Caco-2 (cell line): ENCODE measurements around the gene POLD1. TPM values are rescaled to one million over a fixed set of nuclear protein-coding genes. Genes with fewer than 3 reads are reported as not detected.

ENCODE experiments used
- BruUV-seq: library from RNA; stranded (reverse); fragments of 400-500 nt; replicated peaks from 2 replicates; lab custom pipeline; 2021; lab: Mats Ljungman, UMichigan
- CTCF ChIA-PET: fragments of 300-600 bp; sonication (Branson Sonifier 250); formaldehyde crosslinking; loops from one replicate; lab custom pipeline; 2022; ENCODE audit warnings: antibody characterized with exemption; lab: Charles Lee
- POLR2A ChIA-PET: fragments of 300-600 bp; sonication (Branson Sonifier 250); formaldehyde crosslinking; loops from one replicate; lab custom pipeline; 2022; ENCODE audit warnings: antibody characterized with exemption; lab: Charles Lee
- DNase-seq, 2 experiments: peaks; one replicate each; pipeline versions ENCODE4 v3.0.0 to v3.0.0-alpha.2; 2020 to 2022
- H3K27me3 ChIP-seq: replicated peaks from 2 replicates; pipeline ENCODE4 v1.6.0; 2011; ENCODE audit warnings: low read length; ENCODE audit not compliant: control insufficient read depth, insufficient read depth
- H3K36me3 ChIP-seq: 2 replicates; pipeline ENCODE4 v1.5.1; 2011; ENCODE audit warnings: low read length; ENCODE audit not compliant: control insufficient read depth, insufficient read depth
- H3K4me1 ChIP-seq: fragments of 250-450 bp; sonication (Bioruptor Pico); 2 replicates; pipeline ENCODE4 v1.5.1; 2020; ENCODE audit warnings: mild to moderate bottlenecking
- H3K4me3 ChIP-seq: 2 replicates; pipeline ENCODE4 v1.5.1; 2011; ENCODE audit warnings: low read depth, mild to moderate bottlenecking, control low read depth, low read length
- H3K9me3 ChIP-seq: fragments of 250-450 bp; sonication (Bioruptor Pico); 2 replicates; pipeline ENCODE4 v1.5.1; 2020; ENCODE audit warnings: mild to moderate bottlenecking, moderate library complexity
- H3K27ac Mint-ChIP-seq: one replicate; pipeline ENCODE4 v1.8.0; 2022; ENCODE audit warnings: mixed read lengths; ENCODE audit not compliant: unreplicated experiment
- H3K27me3 Mint-ChIP-seq: one replicate; pipeline ENCODE4 v1.8.0; 2022; ENCODE audit warnings: mixed read lengths; ENCODE audit not compliant: insufficient read depth, unreplicated experiment
- H3K36me3 Mint-ChIP-seq: one replicate; pipeline ENCODE4 v1.8.0; 2022; ENCODE audit warnings: mild to moderate bottlenecking, mixed read lengths; ENCODE audit not compliant: insufficient read depth, unreplicated experiment
- H3K4me1 Mint-ChIP-seq: one replicate; pipeline ENCODE4 v1.8.0; 2022; ENCODE audit warnings: low read depth, mixed read lengths; ENCODE audit not compliant: unreplicated experiment
- H3K4me3 Mint-ChIP-seq: one replicate; pipeline ENCODE4 v1.8.0; 2022; ENCODE audit warnings: mild to moderate bottlenecking, moderate library complexity, mixed read lengths; ENCODE audit not compliant: unreplicated experiment
- H3K9me3 Mint-ChIP-seq: one replicate; pipeline ENCODE4 v1.8.0; 2022; ENCODE audit warnings: mixed read lengths; ENCODE audit not compliant: unreplicated experiment
- intact Hi-C: fragments of 100-400 bp; cut with micrococcal nuclease; formaldehyde crosslinking; loops from one replicate; pipeline ENCODE4 v1.10.0; 2022; ENCODE audit not compliant: unreplicated experiment
- total RNA-seq: library from RNA; stranded (reverse); gene quantifications from 2 replicates; pipeline ENCODE4 v1.2.3, GENCODE V29; 2022
- TF ChIP-seq, protein P1 (sequence below), 2 experiments: fragments of 200-600 bp in 1 of 2; IDR thresholded peaks; 1 replicate in 1 of 2; 2 replicates in 1 of 2; pipeline versions ENCODE4 v1.5.1 to v1.8.0; 2011 to 2022; ENCODE audit warnings: antibody characterized with exemption in 1 of 2, control low read depth in 1 of 2, inconsistent platforms in 1 of 2, low read depth in 1 of 2, low read length in 1 of 2, mild to moderate bottlenecking in 1 of 2, moderate library complexity in 1 of 2; ENCODE audit not compliant: insufficient read depth in 1 of 2, severe bottlenecking in 1 of 2, unreplicated experiment in 1 of 2

The POLD1 gene
- total RNA-seq, 1 experiment from 2014 or later: 128 TPM

DNA sequence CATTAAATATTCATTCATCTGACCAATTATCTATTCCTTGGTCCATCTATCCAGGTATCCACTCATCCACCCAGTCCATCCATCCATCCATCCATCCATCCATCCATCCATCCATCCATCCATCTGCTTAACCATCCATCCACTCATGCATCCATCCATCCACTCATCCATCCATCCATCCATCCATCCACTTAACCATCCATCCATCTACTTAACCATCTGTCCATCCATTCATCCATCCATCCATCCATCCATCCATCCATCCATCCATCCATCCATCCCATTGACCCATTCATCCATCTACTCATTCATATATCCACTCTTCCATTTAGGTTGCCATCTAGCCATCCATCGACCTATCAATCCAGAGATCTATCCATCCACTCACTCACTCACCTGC, 59.9 kb downstream of the POLD1 start:
- no peaks in the 10 kb centered on the region for H3K4me1 Mint-ChIP-seq
- no peak overlapping the region for H3K4me3 Mint-ChIP-seq
- POLR2A ChIA-PET: interaction anchor here (0.7 kb wide), 1 partner anchor 262 kb away, joined by 9 read pairs; no protein-coding TSS in a partner anchor
- no peaks in the 10 kb centered on the region for H3K9me3 ChIP-seq
- H3K27me3 ChIP-seq: no peaks in the 10 kb centered on the region
- H3K4me1 ChIP-seq: no peaks in the 10 kb centered on the region
- no TSS peak for BruUV-seq
- no peak for DNase-seq
- peaks cover 20% of the 10 kb centered on the region for H3K9me3 Mint-ChIP-seq
- no peak overlapping the region for H3K4me3 ChIP-seq
- intact Hi-C loops: no loop called here
- peaks cover 12% of the 10 kb centered on the region for H3K27me3 Mint-ChIP-seq
- H3K27ac Mint-ChIP-seq: no peak overlapping the region
- TF ChIP-seq, protein P1, sequence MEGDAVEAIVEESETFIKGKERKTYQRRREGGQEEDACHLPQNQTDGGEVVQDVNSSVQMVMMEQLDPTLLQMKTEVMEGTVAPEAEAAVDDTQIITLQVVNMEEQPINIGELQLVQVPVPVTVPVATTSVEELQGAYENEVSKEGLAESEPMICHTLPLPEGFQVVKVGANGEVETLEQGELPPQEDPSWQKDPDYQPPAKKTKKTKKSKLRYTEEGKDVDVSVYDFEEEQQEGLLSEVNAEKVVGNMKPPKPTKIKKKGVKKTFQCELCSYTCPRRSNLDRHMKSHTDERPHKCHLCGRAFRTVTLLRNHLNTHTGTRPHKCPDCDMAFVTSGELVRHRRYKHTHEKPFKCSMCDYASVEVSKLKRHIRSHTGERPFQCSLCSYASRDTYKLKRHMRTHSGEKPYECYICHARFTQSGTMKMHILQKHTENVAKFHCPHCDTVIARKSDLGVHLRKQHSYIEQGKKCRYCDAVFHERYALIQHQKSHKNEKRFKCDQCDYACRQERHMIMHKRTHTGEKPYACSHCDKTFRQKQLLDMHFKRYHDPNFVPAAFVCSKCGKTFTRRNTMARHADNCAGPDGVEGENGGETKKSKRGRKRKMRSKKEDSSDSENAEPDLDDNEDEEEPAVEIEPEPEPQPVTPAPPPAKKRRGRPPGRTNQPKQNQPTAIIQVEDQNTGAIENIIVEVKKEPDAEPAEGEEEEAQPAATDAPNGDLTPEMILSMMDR (IDR thresholded peaks at IDR 0.05; ENCODE audit: insufficient read depth in 1 of 2, low read depth in 1 of 2, low read length in 1 of 2, severe bottlenecking in 1 of 2, unreplicated experiment in 1 of 2): no peak
- CTCF ChIA-PET: interaction anchor here (1.0 kb wide), 1 partner anchor 75 kb away, joined by 3 read pairs; no protein-coding TSS in a partner anchor
- H3K36me3 Mint-ChIP-seq: peaks cover 11% of the 10 kb centered on the region
- no peaks in the 10 kb centered on the region for H3K36me3 ChIP-seq

DNA sequence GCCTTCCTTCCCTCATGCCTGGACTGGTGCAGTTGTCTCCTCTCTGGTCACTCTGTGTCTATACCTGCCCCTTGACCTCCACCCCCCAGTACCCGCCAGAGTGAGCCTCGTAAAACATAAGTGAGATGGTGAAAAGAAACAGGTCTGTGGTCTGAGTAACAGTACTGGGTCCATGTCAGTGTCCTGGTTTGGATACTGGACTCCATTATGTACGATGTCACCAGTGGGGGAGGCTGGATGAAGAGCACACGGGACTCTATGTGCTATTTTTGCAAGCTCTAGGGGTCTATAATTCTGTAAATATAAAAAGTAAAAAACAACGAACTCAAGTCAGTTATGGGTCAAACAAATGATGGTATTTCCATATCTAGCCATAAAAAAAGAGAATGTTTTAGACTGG, 62.9 kb downstream of the POLD1 start:
- H3K9me3 Mint-ChIP-seq: peaks cover 10% of the 10 kb centered on the region

DNA sequence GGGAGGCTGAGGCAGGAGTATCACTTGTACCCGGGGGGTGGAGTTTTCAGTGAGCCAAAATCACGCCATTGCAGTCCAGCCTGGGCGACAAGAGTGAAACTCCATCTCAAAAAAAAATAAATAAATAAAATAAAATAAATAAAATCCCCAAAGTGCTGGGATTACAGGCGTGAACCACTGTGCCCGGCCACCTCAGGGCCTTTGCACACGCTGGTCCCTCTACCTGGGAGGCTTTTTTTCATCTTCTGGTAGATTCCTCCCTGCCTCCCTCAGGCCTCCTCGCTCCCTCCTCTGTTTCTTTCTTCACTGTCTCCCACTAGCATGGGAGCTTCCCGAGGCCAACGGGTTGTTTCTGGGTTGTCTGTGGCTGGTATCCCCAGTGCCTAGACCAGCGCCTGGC, 63.6 kb downstream of the POLD1 start:
- peaks cover 5% of the 10 kb centered on the region for H3K36me3 Mint-ChIP-seq
- Histone ChIP-seq H3K4me1 (no peaks in the 10 kb centered on the region), H3K4me3 (no peak overlapping the region), H3K9me3 (no peaks in the 10 kb centered on the region), H3K36me3 (no peaks in the 10 kb centered on the region), H3K27me3 (no peaks in the 10 kb centered on the region)
- H3K27ac Mint-ChIP-seq: no peak overlapping the region
- intact Hi-C loops: no loop called here
- DNase-seq: no peak
- H3K4me1 Mint-ChIP-seq: no peaks in the 10 kb centered on the region
- POLR2A ChIA-PET: no interaction called here
- TF ChIP-seq, protein P1 (IDR thresholded peaks at IDR 0.05; ENCODE audit: insufficient read depth in 1 of 2, low read depth in 1 of 2, low read length in 1 of 2, severe bottlenecking in 1 of 2, unreplicated experiment in 1 of 2): no peak
- no TSS peak for BruUV-seq
- peaks cover 10% of the 10 kb centered on the region for H3K9me3 Mint-ChIP-seq
- H3K27me3 Mint-ChIP-seq: peaks cover 5% of the 10 kb centered on the region
- H3K4me3 Mint-ChIP-seq: no peak overlapping the region
- CTCF ChIA-PET: no interaction called here

More for the DNA sequence above, 62.9 kb downstream of the POLD1 start:
- no peaks in the 10 kb centered on the region for H3K9me3 ChIP-seq
- ChIA-PET POLR2A (no interaction called here), CTCF (no interaction called here)
- H3K27me3 Mint-ChIP-seq: peaks cover 5% of the 10 kb centered on the region
- DNase-seq: no peak
- H3K4me1 ChIP-seq: no peaks in the 10 kb centered on the region
- no peak overlapping the region for H3K27ac Mint-ChIP-seq
- no peaks in the 10 kb centered on the region for H3K4me1 Mint-ChIP-seq
- intact Hi-C loops: no loop called here
- TF ChIP-seq, protein P1 (IDR thresholded peaks at IDR 0.05; ENCODE audit: insufficient read depth in 1 of 2, low read depth in 1 of 2, low read length in 1 of 2, severe bottlenecking in 1 of 2, unreplicated experiment in 1 of 2): no peak
- H3K27me3 ChIP-seq: no peaks in the 10 kb centered on the region
- H3K36me3 ChIP-seq: no peaks in the 10 kb centered on the region
- no peak overlapping the region for H3K4me3 ChIP-seq
- BruUV-seq: no TSS peak
- peaks cover 5% of the 10 kb centered on the region for H3K36me3 Mint-ChIP-seq
- no peak overlapping the region for H3K4me3 Mint-ChIP-seq
